H1 (cell line): ENCODE data around the gene OR51B5. TPM values are rescaled to one million over a fixed set of nuclear protein-coding genes. Genes with fewer than 3 reads are reported as not detected.

ENCODE experiments used
- CHD1 ChIP-seq: IDR thresholded peaks from 2 replicates; pipeline ENCODE4 v1.6.1; 2012; ENCODE audit warnings: low read depth, low read length, improper control_type of control experiment
- FOSL1 ChIP-seq: IDR thresholded peaks from 2 replicates; pipeline ENCODE4 v1.6.1; 2011; ENCODE audit warnings: mild to moderate bottlenecking, low read depth, low read length, moderate library complexity; ENCODE audit not compliant: insufficient read depth
- JUND ChIP-seq: IDR thresholded peaks from 2 replicates; pipeline ENCODE4 v1.6.1; 2011; ENCODE audit warnings: mild to moderate bottlenecking, improper control_type of control experiment, low read length
- NRF1 ChIP-seq: IDR thresholded peaks from 2 replicates; pipeline ENCODE4 v1.6.1; 2011; ENCODE audit warnings: mild to moderate bottlenecking, low read depth, low read length, improper control_type of control experiment
- SP1 ChIP-seq: IDR thresholded peaks from 2 replicates; pipeline ENCODE4 v1.6.1; 2011; ENCODE audit warnings: low read depth, low read length
- SP4 ChIP-seq: IDR thresholded peaks from 2 replicates; pipeline ENCODE4 v1.6.1; 2012; ENCODE audit warnings: low read length, inconsistent platforms
- SRF ChIP-seq: IDR thresholded peaks from 2 replicates; pipeline ENCODE4 v1.6.1; 2011; ENCODE audit warnings: mild to moderate bottlenecking, low read depth, low read length, moderate library complexity
- polyA plus RNA-seq, 7 experiments: library from polyadenylated mRNA; depleted of rRNA in 3 of 7; stranded (reverse) in 5 of 7; unstranded in 2 of 7; fragments of >200 nt in 5 of 7; fragments of 200-250 nt in 2 of 7; gene quantifications; 1 replicate in 5 of 7; 2 replicates in 1 of 7; 4 replicates in 1 of 7; pipeline versions ENCODE4 v1.2.1 to v1.2.3, GENCODE V29; 2011 to 2013; ENCODE audit warnings: missing spikeins in 2 of 7, mixed read lengths in 2 of 7
- total RNA-seq: library from RNA; stranded (reverse); fragmentation: NEBNext Ultra II Directional; extraction: Animal tissue kit (Norgen Biotek cat#: 25700); gene quantifications from 2 replicates; pipeline ENCODE4 v1.2.1, GENCODE V29; 2021
- TF ChIP-seq, protein P1 (sequence below): IDR thresholded peaks from 2 replicates; pipeline ENCODE4 v1.6.1; 2012; ENCODE audit warnings: inconsistent platforms

Gene OR51B5
- total and polyA plus RNA-seq, 2 of the 8 experiments (the other 6 are each of a cell fraction or from before 2014, with no cell fraction given): not detected

DNA sequence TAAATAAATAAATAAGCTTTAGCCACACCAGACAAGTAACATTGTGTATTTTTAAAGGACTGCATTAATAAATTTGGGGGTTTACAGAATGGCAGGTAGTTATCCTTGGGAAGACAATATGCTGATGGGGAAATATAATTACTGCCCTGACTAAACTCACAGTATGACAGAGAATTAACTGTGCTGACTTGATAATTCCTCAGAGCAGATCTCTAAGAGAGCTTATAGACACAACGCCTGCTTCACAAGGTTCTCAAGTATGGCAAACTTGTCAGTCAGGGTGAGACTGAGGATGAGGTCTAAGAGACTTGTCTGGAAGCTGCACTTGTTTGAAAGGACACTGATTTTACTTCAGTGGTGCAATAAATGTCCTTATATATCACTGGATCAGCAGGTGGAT is 44.9 kb downstream of the OR51B5 start (continued):
- no peak for TF ChIP-seq FOSL1
- TF ChIP-seq SP4: no peak
- no peak for TF ChIP-seq SP1
- no peak for TF ChIP-seq JUND
- no peak for TF ChIP-seq SRF
- TF ChIP-seq, protein P1, sequence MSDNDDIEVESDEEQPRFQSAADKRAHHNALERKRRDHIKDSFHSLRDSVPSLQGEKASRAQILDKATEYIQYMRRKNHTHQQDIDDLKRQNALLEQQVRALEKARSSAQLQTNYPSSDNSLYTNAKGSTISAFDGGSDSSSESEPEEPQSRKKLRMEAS: no peak
- TF ChIP-seq NRF1: no peak
- TF ChIP-seq CHD1: no peak
